Measurements from ENCODE around the gene GTF2F1.

GRCh38 chr19:6416658-6417405 lies 23.9 kb upstream of the GTF2F1 start:
- no peak for TF ChIP-seq ZNF384 (IDR thresholded peaks at IDR 0.05)
- TF ChIP-seq FOXA1 (IDR thresholded peaks at IDR 0.05), result no peak
- no peak for TF ChIP-seq BHLHE40 (IDR thresholded peaks at IDR 0.05; ENCODE audit: borderline replicate concordance)
- TF ChIP-seq HDGF (IDR thresholded peaks at IDR 0.05; ENCODE audit: borderline replicate concordance), result no peak
- TF ChIP-seq, protein P1, sequence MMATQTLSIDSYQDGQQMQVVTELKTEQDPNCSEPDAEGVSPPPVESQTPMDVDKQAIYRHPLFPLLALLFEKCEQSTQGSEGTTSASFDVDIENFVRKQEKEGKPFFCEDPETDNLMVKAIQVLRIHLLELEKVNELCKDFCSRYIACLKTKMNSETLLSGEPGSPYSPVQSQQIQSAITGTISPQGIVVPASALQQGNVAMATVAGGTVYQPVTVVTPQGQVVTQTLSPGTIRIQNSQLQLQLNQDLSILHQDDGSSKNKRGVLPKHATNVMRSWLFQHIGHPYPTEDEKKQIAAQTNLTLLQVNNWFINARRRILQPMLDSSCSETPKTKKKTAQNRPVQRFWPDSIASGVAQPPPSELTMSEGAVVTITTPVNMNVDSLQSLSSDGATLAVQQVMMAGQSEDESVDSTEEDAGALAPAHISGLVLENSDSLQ (IDR thresholded peaks at IDR 0.05), result no peak

All from HEK293T (cell line).